Measurements from ENCODE around the gene IL24.

- TF ChIP-seq, protein P1, sequence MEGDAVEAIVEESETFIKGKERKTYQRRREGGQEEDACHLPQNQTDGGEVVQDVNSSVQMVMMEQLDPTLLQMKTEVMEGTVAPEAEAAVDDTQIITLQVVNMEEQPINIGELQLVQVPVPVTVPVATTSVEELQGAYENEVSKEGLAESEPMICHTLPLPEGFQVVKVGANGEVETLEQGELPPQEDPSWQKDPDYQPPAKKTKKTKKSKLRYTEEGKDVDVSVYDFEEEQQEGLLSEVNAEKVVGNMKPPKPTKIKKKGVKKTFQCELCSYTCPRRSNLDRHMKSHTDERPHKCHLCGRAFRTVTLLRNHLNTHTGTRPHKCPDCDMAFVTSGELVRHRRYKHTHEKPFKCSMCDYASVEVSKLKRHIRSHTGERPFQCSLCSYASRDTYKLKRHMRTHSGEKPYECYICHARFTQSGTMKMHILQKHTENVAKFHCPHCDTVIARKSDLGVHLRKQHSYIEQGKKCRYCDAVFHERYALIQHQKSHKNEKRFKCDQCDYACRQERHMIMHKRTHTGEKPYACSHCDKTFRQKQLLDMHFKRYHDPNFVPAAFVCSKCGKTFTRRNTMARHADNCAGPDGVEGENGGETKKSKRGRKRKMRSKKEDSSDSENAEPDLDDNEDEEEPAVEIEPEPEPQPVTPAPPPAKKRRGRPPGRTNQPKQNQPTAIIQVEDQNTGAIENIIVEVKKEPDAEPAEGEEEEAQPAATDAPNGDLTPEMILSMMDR (IDR thresholded peaks at IDR 0.05) = no peak
- TF ChIP-seq POLR2A (IDR thresholded peaks at IDR 0.05) = no peak
Measured at GRCh38 chr1:206878456-206878855, 18.8 kb upstream of the IL24 start.

Measured in uterus (tissue), 2 donors.